GM10266 (cell line): ENCODE results near the gene ZNF605.
"Not testable (repeated sequence)": the region's sequence is repeated elsewhere in the genome, so short reads cannot be mapped to it uniquely, and the experiment has no call there.

Experiments
- DNase-seq: peaks from one replicate; pipeline ENCODE4 v3.0.0; 2012; ENCODE audit errors: extremely low spot score
- CTCF ChIP-seq: IDR thresholded peaks from 2 replicates; pipeline ENCODE4 v1.5.1; 2012; ENCODE audit warnings: mild to moderate bottlenecking, low read depth; ENCODE audit not compliant: control insufficient read depth, insufficient read depth; ENCODE audit errors: missing control alignments

The ZNF605 gene

GRCh38 chr12:132956011-132956788 is at the start of gene ZNF605:
TSS of gene ZNF605 (minus strand) at chr12:132956306. CDS start at chr12:132945635, 10,671 bp downstream.
- DNase-seq: peak; percentile 95
- no peak for TF ChIP-seq CTCF

- no peak for TF ChIP-seq CTCF
- DNase-seq: no peak
Observed at GRCh38 chr12:132998741-132999140, 42.6 kb upstream of the ZNF605 start.

GRCh38 chr12:132986885-132987225 is 30.7 kb upstream of the ZNF605 start:
- no peak for DNase-seq

GRCh38 chr12:132986001-132986884 is 30.1 kb upstream of the ZNF605 start, which contains the start of gene ZNF26:
TSS of gene ZNF26 (plus strand) at chr12:132986367. CDS start at chr12:132986841, 474 bp downstream.
- peak; percentile 93 for DNase-seq
- TF ChIP-seq CTCF: no peak

More at GRCh38 chr12:132986885-132987225, 30.7 kb upstream of the ZNF605 start:
- no peak for TF ChIP-seq CTCF

GRCh38 chr12:132976870-132977269 is 20.8 kb upstream of the ZNF605 start:
- not testable (repeated sequence) for DNase-seq
- peak; percentile 4 for TF ChIP-seq CTCF

GRCh38 chr12:132972374-132972773 is 16.3 kb upstream of the ZNF605 start:
- DNase-seq: no peak
- no peak for TF ChIP-seq CTCF
